Right ventricle myocardium superior (tissue), 1 donor: ENCODE measurements around the gene CASP9. TPM values are rescaled to one million over a fixed set of nuclear protein-coding genes. Genes with fewer than 3 reads are reported as not detected.

Experiments used
- ATAC-seq: fragments of 200-7000 bp; cut with Tn5 transposase; one replicate; pipeline ENCODE4 v1.9.1; 2020; ENCODE audit warnings: mild to moderate bottlenecking; ENCODE audit not compliant: poor library complexity
- DNase-seq: peaks from one replicate; pipeline ENCODE4 v3.0.0-alpha.2; 2020
- intact Hi-C: fragments of 100-400 bp; cut with DNase I; formaldehyde crosslinking; loops from one replicate; pipeline ENCODE4 v1.11.2; 2022
- long read RNA-seq: library from polyadenylated mRNA; unstranded; transcript quantifications from one replicate; pipeline ENCODE4 v2.0.0, GENCODE V29; 2021
- total RNA-seq: library from RNA; stranded (reverse); fragmentation: NEBNext Ultra II Directional; extraction: Animal tissue kit (Norgen Biotek cat#: 25700); gene quantifications from one replicate; pipeline ENCODE4 v1.2.1, GENCODE V29; 2021
- donor health status: DM: no; HTN: yes; CAD: no; lungs with severe emphysema.

CASP9 gene
- 13.6 TPM for total RNA-seq
- long read RNA-seq, transcript CASP9-201 (9 exons, 2,019 nt): major isoform, 24 of 30 reads
- long read RNA-seq, partial matches to known transcripts: 1 of 30 reads
- long read RNA-seq, other reads (novel, unspliced or antisense): 3 of 30 reads

DNA sequence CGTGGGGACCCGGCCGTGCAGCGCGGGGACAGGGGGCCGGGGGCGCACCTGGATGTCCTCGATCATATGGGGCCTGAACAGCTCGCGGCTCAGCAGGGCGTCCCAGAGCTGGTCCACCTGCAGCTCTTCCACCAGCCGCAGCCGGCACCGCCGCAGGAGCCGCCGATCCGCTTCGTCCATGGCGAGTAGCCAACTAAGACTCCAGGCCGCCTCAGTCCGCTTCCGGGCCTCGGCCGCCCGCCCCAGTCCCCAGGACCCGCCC, at the start of gene CASP9:
TSS of gene CASP9 (minus strand) at position 195 of the 262 bp plus-strand sequence. CDS start at position 180, 15 bp downstream.
- intact Hi-C loops: no loop called here
- DNase-seq (no peak), ATAC-seq (no peak)

DNA sequence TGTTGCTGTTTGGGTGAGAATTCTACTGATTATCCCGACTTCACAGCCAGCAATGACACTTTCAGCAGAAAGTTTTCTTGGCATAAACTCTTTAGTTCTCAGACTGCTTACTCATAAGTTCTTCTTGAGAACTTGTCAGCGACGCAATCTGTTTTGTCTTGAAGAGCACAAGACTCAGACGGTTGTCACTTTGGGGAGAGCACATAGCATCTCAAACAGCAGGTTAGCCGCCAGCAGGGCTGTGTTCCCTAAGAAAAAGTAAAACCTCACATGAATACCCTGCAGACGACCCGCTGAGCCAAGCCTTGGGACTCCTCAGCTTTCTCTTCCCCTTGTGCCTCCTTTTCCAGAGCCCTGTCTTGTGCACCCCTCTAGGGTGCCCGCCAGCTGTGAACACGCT, 49.5 kb upstream of the CASP9 start:
- DNase-seq: no peak
- intact Hi-C loops: no loop called here
- ATAC-seq: no peak

DNA sequence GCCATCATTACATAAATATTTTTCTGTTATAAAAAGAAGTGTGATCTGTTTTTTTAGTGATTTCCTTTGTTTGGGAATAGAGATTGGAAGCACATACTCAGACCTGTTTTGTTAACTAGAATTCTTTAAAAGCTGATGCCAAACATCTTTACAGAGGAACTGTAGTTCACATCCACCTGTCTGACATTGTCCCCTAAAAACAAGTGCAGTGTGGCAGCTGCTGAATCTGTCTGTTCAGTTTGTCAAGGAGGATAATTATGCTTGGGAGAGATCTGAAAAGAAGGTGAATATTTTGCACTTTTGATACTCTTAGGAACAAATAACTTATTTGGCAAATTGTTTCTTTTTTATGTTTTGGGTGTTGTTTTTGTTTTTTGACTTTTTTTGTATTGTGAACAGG, 47.3 kb upstream of the CASP9 start:
- ATAC-seq (no peak), DNase-seq (no peak)
- intact Hi-C loops: no loop called here

DNA sequence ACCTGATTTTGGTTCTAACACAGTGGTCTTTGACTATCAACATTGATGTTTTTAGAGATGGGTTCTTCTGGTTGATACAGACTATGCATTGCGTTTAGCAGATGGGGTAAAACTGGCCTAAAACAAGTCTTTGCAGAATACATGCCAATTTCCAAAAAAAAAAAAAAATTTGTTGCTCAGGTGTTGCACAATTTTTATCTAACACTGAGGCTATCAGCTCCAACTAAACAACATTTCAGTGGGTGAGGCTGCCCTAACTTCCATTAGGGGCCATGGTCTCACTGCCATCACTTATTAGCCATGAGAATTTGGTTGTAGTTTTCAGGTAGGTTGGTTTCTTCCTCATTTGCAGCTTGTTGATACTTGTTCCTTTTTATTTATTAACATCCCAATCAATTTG, 46.8 kb upstream of the CASP9 start:
- no peak for ATAC-seq
- intact Hi-C loops: no loop called here
- no peak for DNase-seq

DNA sequence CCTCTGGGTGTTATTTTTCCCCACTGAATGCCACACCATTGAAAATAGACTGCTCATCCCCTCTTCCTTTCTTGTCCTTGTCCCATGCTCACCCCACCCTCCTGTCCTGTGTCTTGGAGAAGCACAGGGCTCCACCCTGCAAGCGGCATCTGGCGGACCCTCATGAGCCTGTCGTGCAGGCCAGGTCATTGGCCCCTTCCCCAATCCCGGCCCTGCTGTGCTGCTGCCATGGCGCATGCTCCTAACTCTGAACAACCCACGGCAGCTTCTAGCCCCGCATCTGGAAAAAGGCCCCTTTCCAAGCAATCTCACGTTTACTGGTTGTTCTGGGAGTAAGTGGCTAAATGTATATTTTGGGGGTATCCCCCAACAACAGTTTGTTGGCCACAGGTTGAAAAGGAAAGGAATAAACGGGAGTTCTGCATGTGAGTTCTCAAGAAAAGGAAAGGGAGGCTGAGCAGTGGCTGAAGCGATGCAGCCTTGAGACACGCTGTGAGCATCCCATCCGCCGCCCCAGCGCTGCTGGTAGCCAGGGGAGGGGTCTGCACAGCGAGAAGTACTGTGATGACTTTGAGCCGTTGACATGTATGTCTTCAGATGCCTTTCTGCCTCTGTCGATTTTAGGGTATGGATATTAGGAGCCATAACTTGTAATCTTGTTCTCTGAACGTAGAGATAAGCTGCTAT, 44.5 kb upstream of the CASP9 start:
- no peak for ATAC-seq
- DNase-seq: no peak
- intact Hi-C loops: no loop called here

DNA sequence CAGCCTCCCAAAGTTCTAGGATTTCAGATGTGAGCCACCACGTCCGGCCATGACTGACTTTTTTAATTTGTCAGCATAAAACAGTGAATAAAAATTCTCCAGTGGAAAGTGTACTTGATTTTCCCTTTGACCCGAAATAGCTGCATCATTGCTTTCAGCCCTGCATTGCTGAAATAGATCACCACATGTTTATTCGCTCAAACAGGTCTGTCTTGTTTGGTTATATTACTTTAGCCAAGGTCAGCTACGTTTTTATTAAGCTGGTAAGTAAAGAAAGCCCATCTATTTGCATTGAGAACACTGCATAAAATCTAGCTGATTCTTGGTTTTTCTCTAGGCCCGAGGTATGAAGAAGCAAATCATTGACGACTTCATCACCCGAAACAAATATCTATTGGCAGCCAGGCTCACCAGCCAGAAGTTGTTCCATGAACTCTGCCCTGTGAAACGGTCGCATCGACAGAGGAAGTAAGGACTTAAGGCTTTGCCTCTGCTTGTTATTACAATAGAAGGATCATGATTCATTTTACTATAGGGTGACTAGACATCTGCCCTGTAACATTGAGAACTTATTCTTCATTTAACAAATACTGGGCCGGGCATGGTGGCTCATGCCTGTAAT, 35.3 kb upstream of the CASP9 start:
- no peak for ATAC-seq
- intact Hi-C loops: no loop called here

DNA sequence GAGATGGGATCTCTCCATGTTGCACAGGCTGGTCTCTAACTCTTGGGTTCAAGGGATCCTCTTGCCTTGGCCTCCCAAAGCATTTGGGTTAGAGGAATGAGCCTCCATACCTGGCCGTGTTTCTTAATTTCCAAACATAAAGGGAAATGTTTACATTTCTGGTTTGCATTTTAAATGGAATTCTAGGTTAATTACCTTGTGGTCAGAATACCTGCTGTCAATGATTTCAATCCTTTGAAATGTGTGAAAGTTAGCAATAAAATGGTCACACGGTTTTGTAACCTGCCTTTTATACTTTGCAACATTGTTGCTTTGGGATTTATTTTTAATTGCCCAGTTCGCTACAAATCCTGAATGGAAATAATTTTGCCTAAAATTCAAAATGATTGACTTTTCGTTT, 34.5 kb upstream of the CASP9 start:
- ATAC-seq (no peak), DNase-seq (no peak)
- intact Hi-C loops: no loop called here

More for the DNA sequence above, 35.3 kb upstream of the CASP9 start:
- DNase-seq: no peak

DNA sequence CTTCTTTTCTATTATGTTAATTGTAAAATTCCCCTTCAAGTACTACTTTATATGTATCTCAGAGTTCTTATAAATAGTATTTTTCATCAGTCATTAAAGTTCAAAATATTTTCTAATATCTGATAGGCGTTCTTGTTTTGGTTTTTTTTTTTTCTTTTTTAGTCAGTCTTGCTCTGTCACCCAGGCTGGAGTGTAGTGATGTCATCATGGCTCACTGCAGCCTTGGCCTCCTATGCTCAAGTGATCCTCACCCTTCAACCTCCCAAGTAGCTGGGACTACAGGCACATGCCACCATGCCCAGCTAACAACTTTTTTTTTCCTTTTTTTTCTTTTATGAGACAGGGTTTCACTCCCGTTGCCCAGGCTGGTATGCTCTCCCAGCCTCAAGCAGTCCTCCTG, 33.6 kb upstream of the CASP9 start:
- intact Hi-C loops: no loop called here
- ATAC-seq: no peak
- DNase-seq: no peak

DNA sequence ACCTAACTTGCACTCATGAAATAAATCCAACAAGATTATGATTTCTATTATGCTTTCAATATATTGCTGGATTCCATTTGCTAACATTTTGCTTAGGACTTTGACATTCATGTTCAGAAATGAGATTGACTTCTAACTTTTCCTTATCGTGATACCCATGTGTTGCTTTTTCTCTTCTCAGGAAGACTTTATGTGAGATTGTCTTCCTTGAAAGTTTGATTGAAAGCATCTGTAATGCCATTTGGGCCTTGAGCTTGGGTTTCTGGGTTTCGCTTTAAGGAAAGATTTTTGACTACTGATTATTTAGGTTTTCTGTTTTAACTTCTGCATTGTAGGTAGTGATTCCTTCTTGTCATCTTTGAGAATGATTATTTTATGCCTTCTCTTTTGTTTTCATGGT, 33.0 kb upstream of the CASP9 start:
- no peak for DNase-seq
- ATAC-seq: no peak
- intact Hi-C loops: no loop called here

DNA sequence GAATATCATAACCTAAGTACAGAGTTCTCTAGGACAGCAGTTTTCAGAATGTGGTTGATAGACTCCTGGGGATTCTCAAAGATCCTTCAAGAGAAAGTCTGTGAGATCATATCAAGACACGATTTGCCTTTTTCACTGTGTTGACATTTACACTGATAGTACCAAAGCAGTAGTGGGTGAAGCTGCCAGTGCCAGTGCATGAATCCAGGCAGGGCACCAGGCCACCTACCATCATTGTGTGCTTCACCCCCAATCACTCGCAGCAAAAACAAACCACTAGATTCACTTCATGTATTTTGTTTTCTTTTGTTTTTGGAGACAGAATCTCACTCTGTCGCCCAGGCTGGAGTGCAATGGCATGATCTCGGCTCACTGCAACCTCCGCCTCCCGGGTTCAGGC, 26.6 kb upstream of the CASP9 start:
- no peak for DNase-seq
- ATAC-seq: peak; percentile 65
- intact Hi-C loops: no loop called here

DNA sequence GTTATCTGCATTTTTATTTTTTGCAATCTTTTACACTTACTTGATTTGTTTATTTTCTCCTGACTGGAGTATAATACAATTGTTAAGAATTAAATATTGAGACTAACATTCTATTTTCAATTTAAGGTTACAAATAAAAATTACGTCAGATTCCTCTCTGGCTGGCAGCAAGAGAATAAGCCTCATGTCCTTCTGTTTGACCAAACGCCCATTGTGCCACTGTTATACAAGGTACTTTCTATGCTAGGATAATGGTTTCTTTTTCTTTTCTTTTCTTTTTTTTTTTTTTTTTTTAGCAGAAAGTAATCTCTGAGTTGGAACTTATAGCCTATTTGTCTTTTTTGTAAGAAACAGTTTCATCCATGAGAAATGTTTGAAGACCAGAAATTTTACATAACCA, 22.6 kb upstream of the CASP9 start:
- intact Hi-C loops: no loop called here
- DNase-seq (no peak), ATAC-seq (no peak)

DNA sequence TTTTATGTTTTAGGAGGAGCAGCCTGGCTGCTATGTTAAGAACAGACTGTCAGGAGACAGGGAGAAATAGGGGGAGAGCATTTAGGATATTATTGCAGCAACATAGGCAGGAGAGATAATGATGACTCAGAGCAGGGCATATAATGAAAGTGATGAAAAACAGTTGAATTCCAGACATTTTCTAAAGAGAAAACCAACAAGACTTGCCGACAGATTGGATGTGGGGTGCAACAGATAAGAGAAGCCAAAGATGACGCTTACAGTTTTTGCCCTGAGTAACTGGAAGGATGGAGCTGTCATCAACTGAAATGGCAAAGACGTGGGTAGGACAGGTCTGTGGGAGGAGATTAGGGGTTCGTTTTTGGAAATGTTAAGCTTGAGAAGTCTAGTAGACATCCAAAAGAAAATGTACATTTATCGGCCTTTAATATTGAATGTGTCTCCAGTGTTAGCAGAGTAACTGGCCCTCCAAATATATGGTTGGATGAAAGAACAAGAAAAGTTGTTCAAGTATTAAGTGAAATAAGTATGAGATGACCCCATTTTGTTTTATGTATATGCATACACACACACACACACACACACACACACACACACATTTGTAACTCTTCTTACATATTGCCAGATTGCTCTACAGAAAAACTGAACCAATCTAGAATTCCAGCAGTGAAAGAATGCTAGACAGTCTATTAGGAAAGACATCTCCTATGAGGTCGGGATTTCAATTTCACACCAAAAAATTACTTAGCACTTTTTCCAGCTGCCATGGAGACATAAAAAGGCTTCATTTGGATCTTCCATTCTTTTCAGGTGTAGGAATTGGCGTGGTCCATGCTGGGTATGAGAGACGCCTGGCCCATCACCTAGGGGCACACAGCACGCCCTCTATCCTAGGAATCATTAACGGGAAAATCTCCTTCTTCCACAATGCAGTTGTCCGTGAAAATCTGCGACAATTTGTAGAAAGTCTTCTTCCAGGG, 19.9 kb upstream of the CASP9 start:
- ATAC-seq: no peak
- intact Hi-C loops: no loop called here
- DNase-seq: no peak

DNA sequence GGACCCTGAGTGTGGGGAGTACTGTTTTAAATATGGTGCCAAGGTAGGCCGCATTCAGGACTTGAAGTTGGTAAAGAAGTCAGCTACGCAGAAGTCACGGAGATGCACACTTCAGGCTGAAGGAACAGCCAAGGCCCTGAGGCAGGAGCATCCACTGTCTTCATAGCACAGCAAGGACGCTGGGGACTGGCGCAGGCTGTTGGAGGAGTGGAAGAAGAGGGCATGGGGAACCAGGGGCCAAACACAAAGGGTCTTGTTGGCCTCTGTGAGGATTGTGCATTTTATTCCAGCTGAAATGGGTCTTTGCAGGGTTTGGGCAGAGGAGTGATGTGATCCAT, 19.2 kb upstream of the CASP9 start:
- intact Hi-C loops: no loop called here
- no peak for ATAC-seq
- DNase-seq: no peak

DNA sequence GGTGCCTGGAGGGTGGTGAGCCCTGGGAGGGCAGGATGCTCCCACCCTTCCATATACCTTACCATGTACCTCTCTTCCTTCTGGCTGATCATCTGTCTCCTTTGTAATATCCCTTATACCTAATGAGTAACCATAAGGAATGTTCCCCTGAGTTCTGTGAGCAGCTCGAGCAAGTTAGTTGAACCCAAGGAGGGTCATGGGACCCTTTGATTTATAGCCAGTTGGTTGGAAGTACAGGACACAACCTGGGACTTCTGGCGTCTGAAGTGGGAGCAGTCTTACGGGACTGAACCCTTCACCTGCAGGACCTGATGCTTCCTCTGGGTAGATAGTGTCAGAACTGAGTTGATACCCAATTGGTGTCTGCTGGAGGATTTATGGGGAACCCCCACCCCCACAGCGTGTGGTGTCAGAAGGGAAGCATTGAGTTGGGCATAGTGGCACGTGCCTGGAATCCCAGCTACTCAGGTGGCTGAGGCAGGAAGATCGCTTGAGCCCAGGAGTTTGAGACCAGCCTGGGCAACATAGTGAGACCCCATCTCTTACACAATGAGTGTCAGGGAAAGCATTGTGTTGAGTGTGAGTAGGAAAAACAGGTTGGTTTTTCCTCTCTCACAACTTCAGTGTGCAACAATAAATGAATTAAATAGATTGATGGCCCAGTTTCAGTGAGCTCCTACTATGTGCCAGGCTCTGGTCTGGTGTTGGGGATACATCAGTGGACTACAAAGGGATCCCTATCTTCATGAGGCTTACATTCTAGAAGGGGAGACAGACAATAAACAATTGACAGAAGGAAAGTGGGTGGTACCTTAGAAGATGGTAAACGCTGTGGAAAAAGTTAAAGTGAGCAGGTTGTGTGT, 18.6 kb upstream of the CASP9 start:
- no peak for ATAC-seq
- intact Hi-C loops: no loop called here

DNA sequence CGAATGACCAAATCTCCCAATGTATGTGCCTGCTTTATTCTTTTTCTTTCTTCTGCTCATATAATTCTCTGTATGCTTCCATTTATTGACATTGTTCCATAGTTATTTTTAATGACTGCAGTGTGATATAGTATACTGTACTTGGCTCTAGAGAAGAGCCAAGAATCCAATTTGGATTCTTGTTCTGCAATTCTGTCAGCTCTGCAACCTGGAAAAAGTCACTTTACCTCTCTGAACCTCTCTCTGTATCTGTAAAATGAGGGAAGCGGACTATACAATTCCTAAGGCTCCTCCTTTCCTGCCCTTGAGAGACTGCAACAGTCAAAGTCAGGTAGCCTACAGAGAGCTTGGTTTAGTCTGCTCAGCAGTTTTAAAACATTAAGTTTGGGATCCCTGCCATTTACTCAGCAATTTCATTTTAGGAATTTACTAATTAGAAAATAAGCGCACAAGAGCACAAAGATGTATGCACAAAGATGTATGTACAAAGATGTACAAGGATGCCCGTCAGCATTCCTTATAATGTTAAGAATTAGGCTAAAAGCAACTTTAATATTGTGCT, 17.3 kb upstream of the CASP9 start:
- DNase-seq (no peak), ATAC-seq (no peak)
- intact Hi-C loops: no loop called here

More for the DNA sequence above, 18.6 kb upstream of the CASP9 start:
- DNase-seq: no peak

DNA sequence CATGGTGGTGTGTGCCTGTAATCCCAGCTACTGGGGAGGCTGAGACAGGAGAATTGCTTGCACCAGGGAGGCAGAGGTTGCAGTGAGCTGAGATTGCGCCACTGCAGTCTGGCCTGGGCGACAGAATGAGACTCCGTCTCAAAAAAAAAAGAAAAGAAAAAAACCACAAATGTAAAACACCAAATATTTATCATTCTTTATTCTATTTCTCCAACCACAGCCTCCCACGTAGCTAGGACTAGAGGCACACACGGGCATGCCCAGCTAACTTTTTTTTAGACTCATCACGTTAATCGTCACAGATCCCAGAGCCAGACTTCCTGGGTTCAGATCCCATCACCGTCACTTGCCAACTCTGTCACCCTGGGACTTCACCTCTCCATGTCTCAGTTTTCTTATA, 16.2 kb upstream of the CASP9 start:
- no peak for DNase-seq
- intact Hi-C loops: no loop called here
- ATAC-seq: no peak

DNA sequence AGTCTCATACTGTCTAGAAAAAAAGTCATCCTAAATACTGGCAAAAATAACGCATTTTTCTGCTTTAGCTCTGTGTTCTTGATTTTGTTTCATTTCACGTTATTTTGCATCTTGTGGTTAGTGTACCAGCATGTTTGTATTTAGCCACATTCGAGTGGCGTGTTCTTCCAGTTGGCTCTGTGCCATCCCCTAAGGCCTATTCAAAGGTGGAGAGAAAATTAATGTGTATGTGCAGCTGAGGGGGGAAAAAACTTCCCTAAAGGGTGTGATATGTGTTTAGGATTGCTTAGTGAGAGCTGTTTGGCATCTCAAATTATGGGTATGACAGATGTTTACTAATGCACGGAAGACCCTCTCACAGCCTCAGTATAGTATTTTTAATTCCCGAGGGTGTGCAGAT, 14.8 kb upstream of the CASP9 start:
- no peak for DNase-seq
- ATAC-seq: no peak
- intact Hi-C loops: no loop called here

DNA sequence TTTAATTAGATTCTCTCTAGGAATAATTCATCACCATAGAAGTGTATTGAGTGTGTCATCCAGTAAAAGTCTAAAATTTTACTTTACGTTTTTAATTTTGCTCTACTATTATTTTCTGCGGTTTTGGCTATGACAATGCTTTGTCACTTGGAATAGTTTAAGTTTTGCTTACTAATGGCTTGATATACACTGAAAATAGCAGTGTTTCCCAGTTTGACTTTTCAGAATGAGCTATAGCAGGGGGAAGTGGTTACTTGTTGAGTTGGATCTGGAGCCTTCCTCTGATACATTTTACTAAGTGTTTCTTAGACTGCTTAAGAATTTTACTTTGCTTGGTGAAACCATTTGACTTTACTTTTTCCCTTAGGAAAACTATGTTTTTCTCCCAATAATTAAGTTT, 7.7 kb upstream of the CASP9 start:
- no peak for DNase-seq
- intact Hi-C loops: no loop called here
- no peak for ATAC-seq

DNA sequence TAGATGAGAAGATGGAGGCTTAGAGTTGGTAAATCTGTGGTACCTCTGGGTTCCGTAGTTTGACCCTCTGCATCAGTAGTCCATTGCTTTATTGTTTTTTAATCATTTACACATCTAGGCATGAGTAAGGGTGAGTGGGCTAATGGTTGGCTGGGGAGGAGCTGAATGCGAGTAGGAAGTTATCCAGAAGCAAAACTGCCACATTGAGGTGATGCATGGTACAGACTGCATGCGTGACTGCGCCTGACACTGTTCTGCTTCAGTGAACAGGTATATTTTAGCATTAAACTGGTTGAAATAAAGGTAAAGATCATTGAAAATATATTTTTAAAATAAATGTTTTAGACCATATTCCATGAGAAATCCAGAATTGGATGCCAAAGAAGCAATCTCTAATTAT, 7.0 kb upstream of the CASP9 start:
- ATAC-seq (no peak), DNase-seq (no peak)
- intact Hi-C loops: no loop called here
